ENCODE measurements around the gene AGAP1. TPM values are rescaled to one million over a fixed set of nuclear protein-coding genes. Genes with fewer than 3 reads are reported as not detected.

The AGAP1 gene
- total and polyA plus RNA-seq, 7 donors = 4.2 to 21.6 (median 16.6) TPM

DNA sequence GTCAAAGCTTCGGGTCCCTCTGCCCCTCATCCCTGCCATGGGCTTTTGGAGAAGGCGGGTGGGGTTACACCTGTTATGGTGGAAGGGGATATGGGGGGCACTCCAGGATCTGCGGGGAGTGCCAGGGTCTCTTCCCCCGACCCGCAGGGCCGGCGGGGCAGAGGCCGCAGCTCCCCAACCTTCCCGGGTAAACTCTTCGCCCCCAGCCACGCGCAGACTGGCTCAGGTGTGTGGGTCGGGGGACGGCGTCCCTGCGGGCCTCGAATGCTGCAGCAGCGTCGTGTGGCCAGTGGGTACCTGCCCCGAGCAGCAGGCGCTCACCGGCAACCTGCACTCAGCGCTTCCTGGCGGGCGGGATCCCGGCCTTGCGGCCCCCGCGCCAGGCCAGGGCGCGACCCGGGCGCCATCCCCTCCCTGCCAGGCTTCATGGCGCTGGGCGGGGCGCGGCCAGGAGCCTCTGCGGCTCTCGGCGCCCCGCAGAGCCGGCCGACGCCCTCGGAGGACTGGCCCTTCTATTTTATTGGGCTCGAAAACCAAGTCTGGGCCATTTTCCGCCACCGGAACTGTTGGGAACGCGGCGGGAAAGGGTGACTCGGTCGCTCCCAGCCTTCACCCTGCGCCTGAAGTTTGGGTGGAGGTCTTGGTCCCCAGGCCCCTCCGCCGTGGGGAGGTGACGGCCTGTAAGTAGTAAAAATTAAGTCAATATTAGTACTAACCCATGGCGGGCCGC is 669.8 kb downstream of the AGAP1 start:
- Histone ChIP-seq H3K27me3 (ENCODE audit: insufficient read depth in 3 of 3, low read length in 2 of 3) (peaks cover under 1 to 88% (median 54%) of the 10 kb centered on the region in 3 donors), H3K4me3 (peak overlapping the region; percentile 63), H3K36me3 (ENCODE audit: insufficient read depth in 1 of 2, low read depth in 1 of 2) (no peaks in the 10 kb centered on the region), H3K4me1 (peaks cover 21% of the 10 kb centered on the region), H3K9me3 (no peaks in the 10 kb centered on the region), H3K27ac (no peak overlapping the region)
- 27 to 38% (median 36%) methylated on average over 47 to 59 of the region's 59 CpGs for WGBS, 3 donors
- intact Hi-C loops (cut with DNase I) = no loop called here
- ATAC-seq (no peak), DNase-seq (no peak)
- TF ChIP-seq, protein P1, sequence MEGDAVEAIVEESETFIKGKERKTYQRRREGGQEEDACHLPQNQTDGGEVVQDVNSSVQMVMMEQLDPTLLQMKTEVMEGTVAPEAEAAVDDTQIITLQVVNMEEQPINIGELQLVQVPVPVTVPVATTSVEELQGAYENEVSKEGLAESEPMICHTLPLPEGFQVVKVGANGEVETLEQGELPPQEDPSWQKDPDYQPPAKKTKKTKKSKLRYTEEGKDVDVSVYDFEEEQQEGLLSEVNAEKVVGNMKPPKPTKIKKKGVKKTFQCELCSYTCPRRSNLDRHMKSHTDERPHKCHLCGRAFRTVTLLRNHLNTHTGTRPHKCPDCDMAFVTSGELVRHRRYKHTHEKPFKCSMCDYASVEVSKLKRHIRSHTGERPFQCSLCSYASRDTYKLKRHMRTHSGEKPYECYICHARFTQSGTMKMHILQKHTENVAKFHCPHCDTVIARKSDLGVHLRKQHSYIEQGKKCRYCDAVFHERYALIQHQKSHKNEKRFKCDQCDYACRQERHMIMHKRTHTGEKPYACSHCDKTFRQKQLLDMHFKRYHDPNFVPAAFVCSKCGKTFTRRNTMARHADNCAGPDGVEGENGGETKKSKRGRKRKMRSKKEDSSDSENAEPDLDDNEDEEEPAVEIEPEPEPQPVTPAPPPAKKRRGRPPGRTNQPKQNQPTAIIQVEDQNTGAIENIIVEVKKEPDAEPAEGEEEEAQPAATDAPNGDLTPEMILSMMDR (IDR thresholded peaks at IDR 0.05) = no peak

DNA sequence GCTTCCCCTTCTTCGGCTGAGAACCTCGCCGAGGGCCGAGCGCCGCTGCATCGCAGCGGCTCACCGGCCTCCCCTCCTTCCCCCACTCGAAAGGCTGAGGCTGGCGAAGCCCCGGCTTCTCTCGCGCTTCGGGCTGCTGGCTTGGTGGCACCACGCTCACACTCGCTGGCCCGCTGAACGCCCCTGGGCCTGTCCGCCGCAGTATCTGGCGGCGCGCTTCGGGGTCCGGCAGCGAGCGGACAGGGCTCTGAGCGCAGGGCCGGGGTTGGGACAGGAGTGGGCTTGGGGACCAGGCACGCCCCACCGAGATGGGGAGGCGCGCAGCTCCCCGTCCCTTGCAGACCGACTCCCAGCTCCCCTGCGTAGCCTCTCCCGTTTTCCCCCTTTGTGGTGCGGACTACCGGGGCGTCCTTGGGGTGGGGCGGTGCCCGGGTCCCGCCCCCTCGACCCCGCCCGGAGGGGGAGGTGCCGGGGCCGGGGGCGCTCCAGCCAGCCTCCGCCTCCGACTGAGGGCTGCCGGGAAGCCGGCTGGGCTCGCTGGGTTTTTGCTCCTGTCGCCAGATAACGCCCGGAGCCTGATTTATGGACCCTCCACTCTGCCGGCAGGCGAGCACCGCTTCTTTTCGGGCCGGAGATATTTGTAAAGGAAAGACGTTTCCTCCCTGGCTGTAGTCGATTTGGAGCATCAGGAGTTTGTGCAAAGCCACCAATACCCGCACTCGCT is 670.5 kb downstream of the AGAP1 start:
- ATAC-seq = peak in 2 of 4 donors; percentile 13 to 33
- Histone ChIP-seq H3K9me3 (no peaks in the 10 kb centered on the region), H3K27me3 (ENCODE audit: insufficient read depth in 3 of 3, low read length in 2 of 3) (peaks cover 3 to 89% (median 56%) of the 10 kb centered on the region in 3 donors), H3K36me3 (ENCODE audit: insufficient read depth in 1 of 2, low read depth in 1 of 2) (no peaks in the 10 kb centered on the region), H3K4me1 (peaks cover 24% of the 10 kb centered on the region), H3K4me3 (peak overlapping the region; percentile 63), H3K27ac (no peak overlapping the region)
- no peak for DNase-seq
- 2 to 4% (median 3%) methylated on average over 55 to 67 of the region's 67 CpGs for WGBS, 3 donors
- TF ChIP-seq, protein P1 (IDR thresholded peaks at IDR 0.05) = no peak
- intact Hi-C loops (cut with DNase I) = no loop called here

DNA sequence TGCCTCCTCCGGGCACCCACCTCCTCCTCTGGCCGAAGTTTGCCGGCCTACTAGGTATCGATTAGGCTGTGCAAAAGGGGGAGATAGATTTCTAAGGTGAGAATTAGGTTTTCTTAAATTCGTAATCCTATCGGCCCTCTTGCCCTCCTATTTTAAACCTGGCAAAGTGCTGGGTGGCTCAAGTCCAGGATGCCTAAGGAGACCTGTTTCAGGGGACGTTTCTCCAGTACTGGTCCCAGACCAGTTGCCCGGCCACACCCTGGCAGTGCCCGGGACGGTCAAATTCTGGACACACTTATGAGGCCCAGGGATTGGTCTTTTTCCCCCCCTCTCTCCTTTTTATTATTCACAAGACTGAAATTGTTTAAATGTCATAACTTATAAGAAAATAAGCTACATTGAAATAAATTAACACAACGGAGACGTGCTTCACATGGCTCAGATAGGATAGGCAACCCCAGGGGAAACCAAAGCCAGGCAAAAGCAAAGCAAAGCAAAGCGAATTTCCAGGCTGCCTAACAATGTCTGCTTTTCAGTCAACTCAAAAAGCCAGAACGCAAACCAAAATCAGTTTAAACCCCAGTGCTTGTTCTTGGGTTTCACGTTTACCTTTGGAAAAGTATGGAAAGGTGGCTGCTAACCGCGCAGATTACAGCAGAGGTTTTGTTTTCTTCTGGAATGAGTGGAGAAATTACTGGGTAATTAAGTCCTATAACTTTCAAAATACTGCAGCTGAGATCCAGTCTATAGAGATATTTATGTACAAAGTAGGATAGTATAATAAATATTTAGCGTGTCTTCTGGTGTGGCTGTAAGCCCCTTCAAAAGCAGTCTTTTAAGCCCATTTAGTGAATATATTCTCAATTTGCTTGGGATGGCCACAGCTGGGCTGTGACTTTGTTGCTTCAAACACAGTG is 671.3 kb downstream of the AGAP1 start:
- H3K4me1 ChIP-seq = peaks cover 24% of the 10 kb centered on the region
- no peaks in the 10 kb centered on the region for H3K9me3 ChIP-seq
- WGBS, 3 donors = 39% methylated on average over 18 of the region's 18 CpGs
- no peak overlapping the region for H3K27ac ChIP-seq
- intact Hi-C loops (cut with DNase I) = no loop called here
- no peaks in the 10 kb centered on the region for H3K36me3 ChIP-seq (ENCODE audit: insufficient read depth in 1 of 2, low read depth in 1 of 2)
- peak overlapping the region; percentile 63 for H3K4me3 ChIP-seq
- no peak for ATAC-seq
- H3K27me3 ChIP-seq (ENCODE audit: insufficient read depth in 3 of 3, low read length in 2 of 3) = peaks cover 3 to 97% (median 57%) of the 10 kb centered on the region in 3 donors
- no peak for DNase-seq
- TF ChIP-seq, protein P1 (IDR thresholded peaks at IDR 0.05) = no peak

DNA sequence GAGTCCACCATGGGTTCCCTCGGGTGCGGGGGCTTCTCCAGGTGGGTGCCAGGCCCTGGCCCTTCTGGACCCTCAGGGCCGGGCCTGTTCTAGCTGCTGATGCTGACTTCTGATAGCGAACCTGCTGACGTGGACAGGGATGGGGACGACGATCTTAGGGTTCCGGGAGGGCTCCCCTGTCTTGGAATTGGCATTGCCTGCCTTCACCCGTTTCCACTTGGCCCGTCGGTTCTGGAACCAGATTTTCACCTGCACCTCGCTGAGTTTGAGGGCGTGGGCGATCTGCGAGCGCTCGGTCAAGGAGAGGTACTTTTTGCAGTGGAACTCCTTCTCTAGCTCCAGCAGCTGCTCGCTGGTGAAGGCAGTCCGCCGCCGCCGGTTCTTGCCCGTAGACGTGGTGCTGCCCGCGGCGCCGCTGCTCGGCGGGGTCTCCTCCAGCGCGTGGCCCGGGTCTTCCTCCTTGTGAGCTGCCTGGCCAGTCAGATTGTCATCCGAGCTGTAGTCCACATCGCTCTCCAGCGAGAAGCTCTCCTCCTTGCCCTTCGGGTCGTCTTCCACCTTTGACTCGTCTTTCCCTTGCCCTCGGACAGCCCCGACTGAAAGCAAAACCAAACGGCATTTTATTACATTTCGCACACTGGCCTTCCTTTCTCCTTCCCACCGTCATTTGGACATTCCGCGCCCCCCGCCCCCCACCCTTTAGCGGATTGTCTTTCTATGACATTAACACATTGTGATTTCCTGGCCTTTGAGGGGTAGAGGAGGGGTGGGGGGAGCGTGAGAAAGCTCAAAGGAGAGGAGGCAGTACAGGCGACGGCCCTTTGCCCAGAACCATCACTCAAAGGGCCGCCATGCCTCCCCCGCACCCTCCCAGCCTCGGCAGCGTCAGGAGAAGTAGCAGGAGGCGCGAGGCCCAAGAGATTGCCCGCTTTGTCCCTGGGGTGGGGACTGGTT is 672.3 kb downstream of the AGAP1 start:
- H3K27ac ChIP-seq = no peak overlapping the region

More for the DNA sequence above, 672.3 kb downstream of the AGAP1 start:
- H3K4me3 ChIP-seq = peak overlapping the region; percentile 62
- H3K4me1 ChIP-seq = peaks cover 24% of the 10 kb centered on the region
- DNase-seq (no peak), ATAC-seq (no peak)
- H3K27me3 ChIP-seq (ENCODE audit: insufficient read depth in 3 of 3, low read length in 2 of 3) = peaks cover 3 to 98% (median 63%) of the 10 kb centered on the region in 3 donors
- H3K9me3 ChIP-seq = no peaks in the 10 kb centered on the region
- intact Hi-C loops (cut with DNase I) = no loop called here
- WGBS, 3 donors = 27 to 35% (median 32%) methylated on average over 58 of the region's 58 CpGs
- no peaks in the 10 kb centered on the region for H3K36me3 ChIP-seq (ENCODE audit: insufficient read depth in 1 of 2, low read depth in 1 of 2)
- TF ChIP-seq, protein P1 (IDR thresholded peaks at IDR 0.05) = no peak
